Measurements from ENCODE around the gene KLB. TPM values are rescaled to one million over a fixed set of nuclear protein-coding genes. Genes with fewer than 3 reads are reported as not detected.

KLB gene
- total RNA-seq, 1 experiment from 2014 or later = not detected

DNA sequence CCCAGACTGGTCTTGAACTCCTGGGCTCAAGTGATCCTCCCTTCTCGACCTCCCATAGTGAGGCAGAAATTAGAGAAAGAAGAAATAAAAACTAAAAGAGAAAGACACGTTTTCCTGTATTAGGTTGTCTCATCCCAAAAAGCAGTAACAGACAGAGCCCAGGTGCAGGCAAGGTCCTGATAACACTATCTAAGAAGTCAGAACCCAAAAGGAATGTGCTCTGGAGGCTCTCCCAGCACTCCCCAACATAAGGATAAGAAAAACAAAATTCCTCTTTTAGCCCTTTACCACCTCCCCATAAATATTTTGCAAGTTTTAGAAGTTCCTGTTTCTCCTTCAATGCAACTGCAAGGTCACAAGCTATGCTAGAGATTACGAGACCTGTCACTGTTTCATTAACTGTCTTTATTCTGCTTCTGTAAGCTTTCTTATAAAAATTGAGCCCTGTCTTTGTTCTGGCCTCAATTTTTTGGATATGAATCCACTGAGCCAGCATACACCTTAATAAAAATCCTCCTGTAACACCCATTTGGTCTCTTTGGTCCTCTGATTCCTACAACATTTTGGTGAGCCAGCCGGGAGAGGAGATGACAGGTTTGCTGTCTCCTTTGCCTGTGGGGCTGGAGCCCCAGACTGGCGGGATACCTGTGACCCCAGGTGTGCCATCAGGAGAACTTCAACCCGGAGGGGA, 78.0 kb downstream of the KLB start:
- CTCF ChIA-PET = no interaction called here
- H3K4me3 Mint-ChIP-seq (ENCODE audit: unreplicated experiment) = no peak overlapping the region
- H3K27ac Mint-ChIP-seq (ENCODE audit: low read depth, unreplicated experiment) = no peak overlapping the region
- no peaks in the 10 kb centered on the region for H3K9me3 Mint-ChIP-seq (ENCODE audit: unreplicated experiment)
- H3K4me1 Mint-ChIP-seq (ENCODE audit: insufficient read depth, unreplicated experiment) = no peaks in the 10 kb centered on the region
- DNase-seq (ENCODE audit: unreplicated experiment) = no peak
- TF ChIP-seq, protein P1, sequence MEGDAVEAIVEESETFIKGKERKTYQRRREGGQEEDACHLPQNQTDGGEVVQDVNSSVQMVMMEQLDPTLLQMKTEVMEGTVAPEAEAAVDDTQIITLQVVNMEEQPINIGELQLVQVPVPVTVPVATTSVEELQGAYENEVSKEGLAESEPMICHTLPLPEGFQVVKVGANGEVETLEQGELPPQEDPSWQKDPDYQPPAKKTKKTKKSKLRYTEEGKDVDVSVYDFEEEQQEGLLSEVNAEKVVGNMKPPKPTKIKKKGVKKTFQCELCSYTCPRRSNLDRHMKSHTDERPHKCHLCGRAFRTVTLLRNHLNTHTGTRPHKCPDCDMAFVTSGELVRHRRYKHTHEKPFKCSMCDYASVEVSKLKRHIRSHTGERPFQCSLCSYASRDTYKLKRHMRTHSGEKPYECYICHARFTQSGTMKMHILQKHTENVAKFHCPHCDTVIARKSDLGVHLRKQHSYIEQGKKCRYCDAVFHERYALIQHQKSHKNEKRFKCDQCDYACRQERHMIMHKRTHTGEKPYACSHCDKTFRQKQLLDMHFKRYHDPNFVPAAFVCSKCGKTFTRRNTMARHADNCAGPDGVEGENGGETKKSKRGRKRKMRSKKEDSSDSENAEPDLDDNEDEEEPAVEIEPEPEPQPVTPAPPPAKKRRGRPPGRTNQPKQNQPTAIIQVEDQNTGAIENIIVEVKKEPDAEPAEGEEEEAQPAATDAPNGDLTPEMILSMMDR (IDR thresholded peaks at IDR 0.05; ENCODE audit: unreplicated experiment) = no peak
- POLR2A ChIA-PET = interaction anchor here (0.6 kb wide), 1 partner anchor 12 kb away, joined by 3 read pairs; no protein-coding TSS in a partner anchor
- no TSS peak for BruUV-seq (replicated peaks)
- no peaks in the 10 kb centered on the region for H3K27me3 Mint-ChIP-seq (ENCODE audit: insufficient read depth, unreplicated experiment)
- no peaks in the 10 kb centered on the region for H3K36me3 Mint-ChIP-seq (ENCODE audit: insufficient read depth, unreplicated experiment)
- intact Hi-C loops (cut with micrococcal nuclease) = no loop called here

GRCh38 chr4:39486221-39486804, 79.6 kb downstream of the KLB start:
- Mint-ChIP-seq H3K9me3 (ENCODE audit: unreplicated experiment) (no peaks in the 10 kb centered on the region), H3K4me3 (ENCODE audit: unreplicated experiment) (no peak overlapping the region), H3K36me3 (ENCODE audit: insufficient read depth, unreplicated experiment) (no peaks in the 10 kb centered on the region), H3K4me1 (ENCODE audit: insufficient read depth, unreplicated experiment) (no peaks in the 10 kb centered on the region), H3K27ac (ENCODE audit: low read depth, unreplicated experiment) (no peak overlapping the region), H3K27me3 (ENCODE audit: insufficient read depth, unreplicated experiment) (no peaks in the 10 kb centered on the region)
- ChIA-PET CTCF (interaction anchor here (1.0 kb wide), 1 partner anchor 17 kb away, joined by 3 read pairs; no protein-coding TSS in a partner anchor), POLR2A (interaction anchor here (0.7 kb wide), 1 partner anchor 377 kb away, joined by 3 read pairs; no protein-coding TSS in a partner anchor)
- TF ChIP-seq, protein P1 (IDR thresholded peaks at IDR 0.05; ENCODE audit: unreplicated experiment) = no peak
- no peak for DNase-seq (ENCODE audit: unreplicated experiment)
- no TSS peak for BruUV-seq (replicated peaks)
- intact Hi-C loops (cut with micrococcal nuclease) = no loop called here

DNA sequence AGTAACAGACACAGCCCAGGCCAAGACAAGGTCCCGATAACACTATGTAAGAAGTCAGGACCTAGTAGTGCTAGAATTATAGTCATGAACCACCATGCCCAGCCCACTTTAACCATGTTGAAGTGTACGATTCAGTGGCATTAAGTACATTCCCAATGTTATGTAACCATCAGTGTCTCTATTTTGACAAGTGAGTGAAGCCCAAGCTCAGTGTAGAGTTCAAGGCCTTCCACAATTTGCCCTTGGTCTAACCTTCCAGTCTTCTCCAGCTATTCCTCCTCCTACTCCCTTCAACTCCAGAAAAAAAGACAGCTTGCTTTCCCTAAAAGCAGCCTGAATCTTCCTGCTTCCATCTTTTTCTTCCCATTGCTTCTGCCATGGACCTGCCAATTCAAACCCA, 83.6 kb downstream of the KLB start:
- Mint-ChIP-seq H3K27me3 (ENCODE audit: insufficient read depth, unreplicated experiment) (no peaks in the 10 kb centered on the region), H3K4me1 (ENCODE audit: insufficient read depth, unreplicated experiment) (no peaks in the 10 kb centered on the region), H3K9me3 (ENCODE audit: unreplicated experiment) (no peaks in the 10 kb centered on the region), H3K27ac (ENCODE audit: low read depth, unreplicated experiment) (no peak overlapping the region), H3K4me3 (ENCODE audit: unreplicated experiment) (no peak overlapping the region), H3K36me3 (ENCODE audit: insufficient read depth, unreplicated experiment) (no peaks in the 10 kb centered on the region)
- TF ChIP-seq, protein P1 (IDR thresholded peaks at IDR 0.05; ENCODE audit: unreplicated experiment) = no peak
- ChIA-PET CTCF (no interaction called here), POLR2A (no interaction called here)
- BruUV-seq (replicated peaks) = no TSS peak
- intact Hi-C loops (cut with micrococcal nuclease) = no loop called here
- no peak for DNase-seq (ENCODE audit: unreplicated experiment)

- CTCF ChIA-PET = interaction anchor here (1.2 kb wide), 1 partner anchor 25 kb away, joined by 3 read pairs; no protein-coding TSS in a partner anchor
Measured at GRCh38 chr4:39494354-39494753, 87.6 kb downstream of the KLB start.

More at GRCh38 chr4:39494354-39494753, 87.6 kb downstream of the KLB start:
- POLR2A ChIA-PET = no interaction called here
- no peak for DNase-seq (ENCODE audit: unreplicated experiment)
- no peaks in the 10 kb centered on the region for H3K4me1 Mint-ChIP-seq (ENCODE audit: insufficient read depth, unreplicated experiment)
- no peaks in the 10 kb centered on the region for H3K9me3 Mint-ChIP-seq (ENCODE audit: unreplicated experiment)
- BruUV-seq (replicated peaks) = no TSS peak
- no peak overlapping the region for H3K27ac Mint-ChIP-seq (ENCODE audit: low read depth, unreplicated experiment)
- H3K27me3 Mint-ChIP-seq (ENCODE audit: insufficient read depth, unreplicated experiment) = no peaks in the 10 kb centered on the region
- H3K36me3 Mint-ChIP-seq (ENCODE audit: insufficient read depth, unreplicated experiment) = peaks cover 11% of the 10 kb centered on the region
- TF ChIP-seq, protein P1 (IDR thresholded peaks at IDR 0.05; ENCODE audit: unreplicated experiment) = no peak
- H3K4me3 Mint-ChIP-seq (ENCODE audit: unreplicated experiment) = no peak overlapping the region
- intact Hi-C loops (cut with micrococcal nuclease) = no loop called here

Data from MCF 10A (cell line).